ENCODE data around the gene CALCB.

CALCB gene

DNA sequence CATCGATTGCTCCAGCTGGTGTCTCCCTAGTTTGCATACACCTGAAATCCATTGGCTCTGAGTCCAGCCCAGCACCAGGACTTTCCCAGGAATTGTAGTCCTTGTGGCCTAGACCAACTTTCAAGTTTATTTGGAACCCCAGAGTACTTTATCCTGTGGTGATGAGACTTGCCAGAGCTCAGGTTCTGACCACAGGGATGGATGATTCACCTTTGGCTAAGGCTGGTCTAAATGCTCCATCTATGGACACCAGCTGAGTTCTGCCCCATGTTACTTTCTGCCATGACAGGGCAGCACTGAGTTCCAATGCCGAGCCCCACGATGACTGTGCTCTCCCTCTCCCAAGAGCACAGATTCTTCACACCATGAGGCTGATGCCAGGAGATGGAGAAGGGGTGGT, 24.0 kb downstream of the CALCB start:
- no peak for DNase-seq (ENCODE audit: low read depth)
- H3K4me3 ChIP-seq (ENCODE audit: low read depth, low read length): no peak overlapping the region
- TF ChIP-seq, protein P1, sequence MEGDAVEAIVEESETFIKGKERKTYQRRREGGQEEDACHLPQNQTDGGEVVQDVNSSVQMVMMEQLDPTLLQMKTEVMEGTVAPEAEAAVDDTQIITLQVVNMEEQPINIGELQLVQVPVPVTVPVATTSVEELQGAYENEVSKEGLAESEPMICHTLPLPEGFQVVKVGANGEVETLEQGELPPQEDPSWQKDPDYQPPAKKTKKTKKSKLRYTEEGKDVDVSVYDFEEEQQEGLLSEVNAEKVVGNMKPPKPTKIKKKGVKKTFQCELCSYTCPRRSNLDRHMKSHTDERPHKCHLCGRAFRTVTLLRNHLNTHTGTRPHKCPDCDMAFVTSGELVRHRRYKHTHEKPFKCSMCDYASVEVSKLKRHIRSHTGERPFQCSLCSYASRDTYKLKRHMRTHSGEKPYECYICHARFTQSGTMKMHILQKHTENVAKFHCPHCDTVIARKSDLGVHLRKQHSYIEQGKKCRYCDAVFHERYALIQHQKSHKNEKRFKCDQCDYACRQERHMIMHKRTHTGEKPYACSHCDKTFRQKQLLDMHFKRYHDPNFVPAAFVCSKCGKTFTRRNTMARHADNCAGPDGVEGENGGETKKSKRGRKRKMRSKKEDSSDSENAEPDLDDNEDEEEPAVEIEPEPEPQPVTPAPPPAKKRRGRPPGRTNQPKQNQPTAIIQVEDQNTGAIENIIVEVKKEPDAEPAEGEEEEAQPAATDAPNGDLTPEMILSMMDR (IDR thresholded peaks at IDR 0.05; ENCODE audit: insufficient read depth, low read depth, low read length, missing control alignments): no peak

DNA sequence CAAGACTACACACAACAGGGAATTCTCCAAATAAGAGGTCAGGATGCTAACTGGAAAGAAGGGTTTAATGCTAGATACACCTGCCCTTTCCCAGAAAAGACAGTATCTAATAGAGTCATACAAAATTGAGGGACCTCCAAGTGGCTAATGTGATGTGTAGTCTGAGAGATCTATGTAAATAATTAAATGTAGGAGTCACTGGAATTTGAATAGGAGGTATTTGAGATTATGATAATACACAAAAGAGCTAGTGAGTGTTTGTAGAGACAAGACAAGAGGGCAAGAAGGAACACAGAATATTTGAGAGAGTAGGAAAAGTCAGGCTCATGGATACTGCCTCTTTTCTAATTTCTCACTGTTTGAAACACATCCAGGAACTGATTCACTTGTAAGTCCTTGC, 25.9 kb downstream of the CALCB start:
- DNase-seq (ENCODE audit: low read depth): no peak
- TF ChIP-seq, protein P1 (IDR thresholded peaks at IDR 0.05; ENCODE audit: insufficient read depth, low read depth, low read length, missing control alignments): no peak
- H3K4me3 ChIP-seq (ENCODE audit: low read depth, low read length): no peak overlapping the region

DNA sequence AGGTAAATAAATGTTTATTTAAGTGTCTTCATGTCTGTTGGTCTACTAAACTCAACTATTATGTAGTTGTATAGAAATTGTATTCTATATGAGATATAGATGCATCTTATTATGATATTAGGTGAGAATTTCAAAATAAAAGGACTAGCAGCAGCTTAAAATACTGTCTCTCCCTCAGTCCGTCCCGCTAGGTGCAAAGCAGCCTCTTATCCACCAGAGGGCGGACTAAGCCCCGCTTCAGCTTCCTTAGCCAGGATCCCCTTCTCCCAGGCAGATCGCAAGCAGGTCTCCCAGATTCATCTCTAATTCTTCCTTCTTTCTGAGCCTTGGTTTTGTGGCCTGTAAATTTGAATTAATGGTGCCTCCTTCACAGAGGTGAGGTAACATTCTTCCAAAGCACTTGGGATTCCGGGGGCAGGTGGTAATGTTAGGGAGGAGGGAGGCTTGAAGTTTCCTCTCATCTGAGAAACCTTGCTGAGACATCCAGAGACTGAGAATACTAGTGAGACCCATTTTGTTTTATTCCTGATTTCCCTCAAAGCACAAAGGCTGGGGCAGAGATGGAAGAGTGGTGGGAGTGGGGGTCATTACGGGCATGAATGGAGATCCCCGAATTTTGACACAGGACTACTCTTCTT, 27.8 kb downstream of the CALCB start:
- no peak overlapping the region for H3K4me3 ChIP-seq (ENCODE audit: low read depth, low read length)
- TF ChIP-seq, protein P1 (IDR thresholded peaks at IDR 0.05; ENCODE audit: insufficient read depth, low read depth, low read length, missing control alignments): peak; percentile 88
- DNase-seq (ENCODE audit: low read depth): peak; percentile 75

DNA sequence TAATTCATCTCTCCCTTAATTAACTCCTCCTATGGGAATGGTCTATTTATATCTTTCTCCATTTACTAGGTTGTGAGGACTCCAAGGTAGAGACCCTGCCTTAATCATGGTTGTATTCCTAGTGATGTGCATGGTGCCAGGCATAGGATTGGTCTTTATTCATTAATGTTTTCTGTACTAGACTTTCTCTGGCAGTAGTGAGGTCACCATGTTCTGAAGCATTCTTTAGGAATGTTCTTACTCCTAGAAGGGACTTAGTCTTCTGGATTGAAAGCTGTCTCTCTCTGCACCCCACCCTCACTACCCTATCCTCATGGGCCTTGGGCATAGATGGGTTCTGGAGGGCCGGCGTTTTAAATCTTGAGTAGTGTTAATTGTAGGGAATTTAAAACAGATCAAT, 30.8 kb downstream of the CALCB start:
- DNase-seq (ENCODE audit: low read depth): no peak
- TF ChIP-seq, protein P1 (IDR thresholded peaks at IDR 0.05; ENCODE audit: insufficient read depth, low read depth, low read length, missing control alignments): no peak

DNA sequence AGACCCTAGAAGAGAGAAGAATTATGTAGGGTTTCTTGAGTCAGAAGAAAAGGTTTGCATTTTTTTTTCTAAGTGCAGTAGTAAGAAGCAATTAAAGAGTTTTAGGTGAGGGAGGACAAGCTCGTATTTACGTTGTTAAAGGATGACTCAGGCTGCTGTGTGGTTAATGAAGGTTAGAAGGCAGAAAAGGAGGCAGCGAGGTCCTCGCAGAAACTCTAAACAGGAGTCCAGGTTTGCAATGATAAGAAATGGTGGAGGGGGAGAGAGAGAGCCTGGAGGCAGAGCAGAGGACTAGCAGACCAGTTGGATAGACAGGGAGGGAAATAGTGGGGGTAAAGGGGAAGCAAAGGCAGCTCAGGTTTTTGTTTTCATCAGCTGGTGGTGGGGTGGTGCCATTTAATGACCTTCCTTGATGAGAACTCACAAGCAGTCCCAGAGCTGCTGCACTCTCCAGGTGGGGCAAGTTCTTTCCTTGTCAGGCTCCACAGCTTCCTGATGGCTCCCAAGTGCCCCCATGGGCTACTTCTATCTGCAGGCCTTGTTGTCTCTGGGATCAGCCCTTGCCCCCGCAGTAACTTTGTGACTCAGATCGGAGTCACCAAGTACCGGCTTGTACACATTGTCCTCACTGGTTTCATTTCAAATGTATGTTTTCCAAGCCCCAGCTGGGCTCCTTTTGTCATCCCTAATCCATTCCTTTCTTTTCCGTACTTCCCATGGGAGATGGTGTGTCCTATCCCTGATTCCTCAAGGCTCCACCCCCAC, 33.0 kb downstream of the CALCB start:
- TF ChIP-seq, protein P1 (IDR thresholded peaks at IDR 0.05; ENCODE audit: insufficient read depth, low read depth, low read length, missing control alignments): no peak
- H3K4me3 ChIP-seq (ENCODE audit: low read depth, low read length): no peak overlapping the region
- DNase-seq (ENCODE audit: low read depth): no peak

More for the DNA sequence above, 30.8 kb downstream of the CALCB start:
- no peak overlapping the region for H3K4me3 ChIP-seq (ENCODE audit: low read depth, low read length)

DNA sequence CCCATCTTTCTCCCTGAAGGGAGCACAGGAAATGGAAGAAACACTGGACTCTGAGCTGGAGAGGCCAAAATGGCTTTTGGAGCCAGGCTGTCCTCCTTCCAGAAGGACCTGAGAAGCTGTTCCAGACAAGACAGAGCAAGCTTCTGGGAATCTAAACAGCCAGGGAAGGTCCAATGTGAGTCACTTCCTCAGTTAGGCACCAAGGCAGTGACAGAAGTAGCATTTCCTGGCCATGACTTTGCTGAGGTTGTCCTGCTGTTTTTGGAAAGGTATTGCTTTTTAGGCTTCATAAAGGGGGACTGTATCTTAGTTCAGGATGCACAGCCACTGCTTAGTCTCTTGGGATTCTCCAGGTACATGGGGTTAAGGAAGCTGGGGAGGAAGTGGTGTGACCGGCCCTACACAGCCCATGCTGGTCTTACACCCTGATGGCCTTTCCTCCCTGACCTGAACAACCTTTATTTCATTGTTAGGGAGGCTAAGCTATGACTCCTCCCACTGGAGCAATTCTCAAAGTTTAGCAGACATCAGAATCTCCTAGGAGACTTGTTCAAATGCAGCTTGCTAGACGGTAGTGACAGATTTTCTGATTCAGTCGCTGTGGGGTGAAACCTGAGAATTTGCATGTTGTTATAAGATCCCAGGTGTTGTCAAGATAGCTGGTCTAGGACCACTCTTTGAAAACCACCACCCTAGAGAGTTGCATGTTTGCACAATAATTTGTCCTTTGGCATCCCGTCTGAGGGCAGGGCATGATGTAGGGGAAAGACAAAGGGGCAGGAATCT, 34.5 kb downstream of the CALCB start:
- DNase-seq (ENCODE audit: low read depth): peak; percentile 75
- TF ChIP-seq, protein P1 (IDR thresholded peaks at IDR 0.05; ENCODE audit: insufficient read depth, low read depth, low read length, missing control alignments): no peak
- no peak overlapping the region for H3K4me3 ChIP-seq (ENCODE audit: low read depth, low read length)
